Measurements from ENCODE around the gene PTTG1IP.

PTTG1IP gene

DNA sequence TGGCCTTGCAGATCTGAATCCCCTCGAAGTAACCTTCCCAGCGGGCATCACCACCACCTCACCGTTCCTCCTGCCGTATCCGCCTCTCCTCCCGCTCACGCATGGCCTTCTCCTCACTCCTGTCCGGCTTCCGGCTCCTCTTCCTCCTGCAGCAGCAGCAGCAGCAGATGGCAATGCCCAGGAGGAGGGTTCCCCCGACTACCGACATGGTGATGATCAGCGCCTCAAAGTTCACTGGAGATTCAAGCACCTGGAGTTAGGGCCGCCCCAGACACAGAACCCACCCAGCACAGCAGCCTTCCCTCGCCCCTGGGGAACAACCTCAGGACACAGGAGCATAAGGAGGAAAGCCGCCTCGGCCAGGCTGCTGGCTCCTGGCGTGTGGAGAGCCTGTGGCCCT lies 17.4 kb downstream of the PTTG1IP start:
- Histone ChIP-seq H3K27me3 (no peaks in the 10 kb centered on the region), H3K4me3 (no peak overlapping the region), H3K9me3 (no peaks in the 10 kb centered on the region), H3K36me3 (peaks cover 66 to 98% (median 93%) of the 10 kb centered on the region in 3 donors), H3K27ac (no peak overlapping the region), H3K4me1 (peaks cover 0 to 29% (median 11%) of the 10 kb centered on the region in 4 donors)
- DNase-seq = no peak
- TF ChIP-seq, protein P1, sequence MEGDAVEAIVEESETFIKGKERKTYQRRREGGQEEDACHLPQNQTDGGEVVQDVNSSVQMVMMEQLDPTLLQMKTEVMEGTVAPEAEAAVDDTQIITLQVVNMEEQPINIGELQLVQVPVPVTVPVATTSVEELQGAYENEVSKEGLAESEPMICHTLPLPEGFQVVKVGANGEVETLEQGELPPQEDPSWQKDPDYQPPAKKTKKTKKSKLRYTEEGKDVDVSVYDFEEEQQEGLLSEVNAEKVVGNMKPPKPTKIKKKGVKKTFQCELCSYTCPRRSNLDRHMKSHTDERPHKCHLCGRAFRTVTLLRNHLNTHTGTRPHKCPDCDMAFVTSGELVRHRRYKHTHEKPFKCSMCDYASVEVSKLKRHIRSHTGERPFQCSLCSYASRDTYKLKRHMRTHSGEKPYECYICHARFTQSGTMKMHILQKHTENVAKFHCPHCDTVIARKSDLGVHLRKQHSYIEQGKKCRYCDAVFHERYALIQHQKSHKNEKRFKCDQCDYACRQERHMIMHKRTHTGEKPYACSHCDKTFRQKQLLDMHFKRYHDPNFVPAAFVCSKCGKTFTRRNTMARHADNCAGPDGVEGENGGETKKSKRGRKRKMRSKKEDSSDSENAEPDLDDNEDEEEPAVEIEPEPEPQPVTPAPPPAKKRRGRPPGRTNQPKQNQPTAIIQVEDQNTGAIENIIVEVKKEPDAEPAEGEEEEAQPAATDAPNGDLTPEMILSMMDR (IDR thresholded peaks at IDR 0.05) = no peak
- intact Hi-C loops (cut with DNase I; ENCODE audit: low total_unique reads) = no loop called here

GRCh38 chr21:44855572-44855971 lies 17.9 kb downstream of the PTTG1IP start:
- peaks cover 71 to 98% (median 93%) of the 10 kb centered on the region in 3 donors for H3K36me3 ChIP-seq
- H3K4me1 ChIP-seq = peaks cover 0 to 24% (median 8%) of the 10 kb centered on the region in 4 donors
- H3K27me3 ChIP-seq = no peaks in the 10 kb centered on the region
- intact Hi-C loops (cut with DNase I; ENCODE audit: low total_unique reads) = no loop called here
- DNase-seq = peak in 1 of 2 donors; percentile 4
- TF ChIP-seq, protein P1 (IDR thresholded peaks at IDR 0.05) = no peak
- no peaks in the 10 kb centered on the region for H3K9me3 ChIP-seq
- H3K27ac ChIP-seq = no peak overlapping the region
- no peak overlapping the region for H3K4me3 ChIP-seq

DNA sequence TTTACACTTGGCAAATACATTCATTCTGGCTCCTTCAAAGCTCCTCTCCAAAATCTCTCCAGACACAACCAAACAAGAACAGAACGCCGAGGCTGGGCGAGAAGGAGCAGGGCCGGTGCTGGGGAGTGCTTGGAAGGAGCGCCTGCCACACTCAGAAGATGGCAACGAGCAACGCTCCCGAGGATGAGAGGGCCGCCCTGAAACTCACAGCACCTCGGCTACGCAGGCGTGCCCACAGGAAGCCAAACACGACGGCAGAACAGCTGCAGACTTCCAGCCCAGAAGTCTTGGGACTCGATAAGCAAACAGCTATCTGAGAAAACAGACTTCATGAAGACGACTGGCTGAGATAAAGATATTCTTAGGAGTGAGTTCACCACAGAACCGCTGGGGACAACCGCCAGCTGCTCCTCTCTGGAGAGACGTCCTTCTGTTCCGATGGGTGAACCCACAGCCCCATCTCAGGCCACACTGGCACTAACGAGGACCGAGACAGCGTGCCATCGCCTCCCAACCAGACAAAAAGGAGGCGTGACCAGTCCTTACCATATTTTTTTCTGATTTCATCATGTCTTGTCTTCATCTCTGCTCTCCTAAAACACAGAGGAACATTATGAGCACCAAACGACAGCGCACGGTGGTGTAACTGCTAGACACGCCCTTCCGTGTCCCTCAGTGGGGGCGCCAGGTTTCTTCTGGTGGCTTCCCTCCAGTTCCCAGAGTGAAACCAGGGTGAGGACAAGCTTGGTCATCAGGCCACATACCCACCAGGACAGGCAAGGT lies 18.6 kb downstream of the PTTG1IP start:
- H3K27me3 ChIP-seq = no peaks in the 10 kb centered on the region
- no peak overlapping the region for H3K4me3 ChIP-seq
- TF ChIP-seq, protein P1 (IDR thresholded peaks at IDR 0.05) = no peak
- intact Hi-C loops (cut with DNase I; ENCODE audit: low total_unique reads) = no loop called here
- peak in 1 of 2 donors; percentile 17 for DNase-seq
- H3K9me3 ChIP-seq = no peaks in the 10 kb centered on the region
- H3K27ac ChIP-seq = no peak overlapping the region
- peaks cover 0 to 24% (median 8%) of the 10 kb centered on the region in 4 donors for H3K4me1 ChIP-seq
- peaks cover 71 to 99% (median 93%) of the 10 kb centered on the region in 3 donors for H3K36me3 ChIP-seq

- peaks cover 0 to 22% (median 7%) of the 10 kb centered on the region in 4 donors for H3K4me1 ChIP-seq
- no peaks in the 10 kb centered on the region for H3K27me3 ChIP-seq
- DNase-seq = no peak
- H3K27ac ChIP-seq = no peak overlapping the region
- intact Hi-C loops (cut with DNase I; ENCODE audit: low total_unique reads) = no loop called here
- TF ChIP-seq, protein P1 (IDR thresholded peaks at IDR 0.05) = no peak
- H3K4me3 ChIP-seq = no peak overlapping the region
- H3K9me3 ChIP-seq = no peaks in the 10 kb centered on the region
- peaks cover 75 to 99% (median 94%) of the 10 kb centered on the region in 3 donors for H3K36me3 ChIP-seq
Observed at GRCh38 chr21:44854391-44854663, 19.2 kb downstream of the PTTG1IP start.

DNA sequence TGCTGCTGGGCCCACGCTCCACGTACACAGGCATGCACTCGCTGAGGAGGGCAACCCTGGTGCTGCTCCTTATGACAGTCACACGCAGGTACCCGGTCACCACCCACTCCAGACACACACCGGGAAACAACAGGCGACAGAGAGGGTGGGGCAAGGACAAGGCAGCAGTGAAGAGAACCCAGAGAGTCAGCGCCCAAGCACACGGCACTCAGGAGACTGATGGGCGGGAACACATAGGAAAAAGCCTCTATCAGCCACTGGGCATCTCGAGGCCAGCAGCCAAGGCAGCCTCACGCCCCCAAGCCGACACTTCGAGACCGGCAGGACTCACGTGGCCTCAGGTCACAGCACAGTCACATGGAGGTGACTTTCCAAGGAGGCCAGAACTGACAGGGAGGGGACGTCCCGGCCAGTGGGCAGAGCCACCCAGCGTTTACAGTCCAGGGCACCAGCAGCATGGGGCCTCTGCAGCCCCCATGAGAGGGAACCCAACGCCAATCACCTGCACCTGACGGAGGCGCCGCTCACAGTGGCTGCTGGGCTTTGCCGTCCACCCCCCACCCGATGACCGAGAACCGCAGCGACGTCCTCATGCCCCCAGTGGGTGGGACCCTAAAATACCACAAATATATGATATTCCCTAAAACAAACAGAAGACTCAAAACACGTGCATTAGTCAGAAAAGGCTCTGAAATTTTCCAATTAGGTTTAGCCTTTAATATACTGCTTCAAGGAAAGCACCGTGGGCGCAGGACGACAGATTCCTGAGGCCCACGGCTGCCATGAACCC lies 19.7 kb downstream of the PTTG1IP start:
- no peak overlapping the region for H3K27ac ChIP-seq
- peaks cover 0 to 16% (median 5%) of the 10 kb centered on the region in 4 donors for H3K4me1 ChIP-seq
- no peaks in the 10 kb centered on the region for H3K27me3 ChIP-seq
- no peak for DNase-seq
- intact Hi-C loops (cut with DNase I; ENCODE audit: low total_unique reads) = no loop called here
- H3K9me3 ChIP-seq = no peaks in the 10 kb centered on the region
- TF ChIP-seq, protein P1 (IDR thresholded peaks at IDR 0.05) = no peak
- H3K4me3 ChIP-seq = no peak overlapping the region
- peaks cover 75 to 99% (median 94%) of the 10 kb centered on the region in 3 donors for H3K36me3 ChIP-seq

Data from tibial artery (tissue), 4 donors.